ENCODE results near the gene CCDC134. TPM values are rescaled to one million over a fixed set of nuclear protein-coding genes. Genes with fewer than 3 reads are reported as not detected.
"Not testable (repeated sequence)": the region's sequence is repeated elsewhere in the genome, so short reads cannot be mapped to it uniquely, and the experiment has no call there.

Gene CCDC134
- polyA plus RNA-seq, 4 donors = 7.4 to 10.6 (median 8.2) TPM

DNA sequence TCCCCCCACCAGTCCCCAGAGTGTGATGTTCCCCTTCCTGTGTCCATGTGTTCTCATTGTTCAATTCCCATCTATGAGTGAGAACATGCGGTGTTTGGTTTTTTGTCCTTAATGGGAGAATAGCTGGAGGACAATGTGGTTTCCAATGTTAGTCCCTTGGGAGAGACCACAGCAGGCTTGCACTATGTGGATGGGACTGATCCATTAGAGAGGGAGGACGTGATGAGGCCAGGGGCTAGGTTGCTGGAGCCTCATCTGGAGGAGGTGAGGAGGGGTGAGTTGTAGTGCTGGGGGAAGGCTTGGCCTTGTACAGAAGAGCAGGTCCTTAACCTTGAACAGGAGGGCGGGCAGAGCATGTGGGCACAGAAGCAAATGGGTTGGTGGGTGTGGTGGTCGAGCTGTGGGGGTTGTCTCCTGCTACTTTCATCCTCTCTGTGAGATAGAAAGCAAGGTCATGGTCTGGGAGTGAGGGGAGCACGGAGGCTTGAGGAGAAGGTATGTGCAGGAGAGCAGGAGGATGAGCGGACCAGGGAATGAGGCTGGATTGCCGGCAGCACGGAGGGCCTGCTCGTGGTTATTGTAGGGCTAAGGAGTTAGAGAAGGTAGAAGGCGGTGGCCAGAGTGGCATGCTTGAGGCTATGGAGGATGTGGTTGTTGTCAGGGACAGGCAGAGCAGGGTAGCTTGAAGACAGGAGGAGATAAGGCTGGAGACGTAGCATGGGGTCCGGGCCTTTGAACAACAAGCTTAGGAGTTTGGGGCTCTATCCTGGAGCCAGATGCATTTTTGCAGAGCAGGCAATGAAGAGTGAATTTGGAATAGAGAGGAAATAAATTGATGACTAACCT, 21.2 kb downstream of the CCDC134 start:
- no peak for DNase-seq (ENCODE audit: low read depth in 4 of 4, low spot score in 3 of 4)

DNA sequence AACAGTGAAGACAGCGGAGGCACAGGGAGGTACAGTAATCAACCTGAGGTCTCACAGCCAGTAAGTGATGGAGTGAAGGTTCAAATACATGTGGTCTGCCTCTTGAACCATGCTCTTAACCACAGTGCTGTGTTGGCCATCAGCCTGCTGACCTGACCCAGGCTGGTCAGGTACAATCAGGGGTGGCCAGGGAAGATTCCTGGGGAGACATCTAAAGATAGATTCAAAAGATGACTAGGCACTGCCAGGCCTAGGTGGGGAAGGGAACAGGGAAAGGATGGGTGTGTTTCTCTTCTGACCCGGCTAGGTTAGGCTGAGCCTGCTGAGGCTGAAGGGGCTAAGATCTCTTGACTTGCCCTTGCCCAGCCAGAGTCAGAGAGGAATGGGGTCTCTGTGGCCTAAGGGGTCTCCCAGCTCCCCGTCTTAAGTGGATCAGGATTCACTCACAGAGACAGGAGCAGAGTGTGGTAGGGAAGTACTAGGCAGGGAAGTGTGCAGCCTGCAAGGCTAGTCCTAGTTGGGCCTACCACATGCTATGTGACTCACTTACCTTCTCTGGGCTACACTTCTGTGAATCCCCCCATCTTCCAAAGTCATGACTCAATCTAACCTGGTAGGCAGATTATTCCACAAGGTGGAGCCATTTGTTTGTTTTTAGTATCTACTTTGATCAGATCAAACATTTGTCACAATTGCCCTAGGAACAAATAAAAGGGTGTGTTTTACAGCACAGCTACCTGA, 22.0 kb downstream of the CCDC134 start:
- DNase-seq (ENCODE audit: low read depth in 4 of 4, low spot score in 3 of 4) = no peak

DNA sequence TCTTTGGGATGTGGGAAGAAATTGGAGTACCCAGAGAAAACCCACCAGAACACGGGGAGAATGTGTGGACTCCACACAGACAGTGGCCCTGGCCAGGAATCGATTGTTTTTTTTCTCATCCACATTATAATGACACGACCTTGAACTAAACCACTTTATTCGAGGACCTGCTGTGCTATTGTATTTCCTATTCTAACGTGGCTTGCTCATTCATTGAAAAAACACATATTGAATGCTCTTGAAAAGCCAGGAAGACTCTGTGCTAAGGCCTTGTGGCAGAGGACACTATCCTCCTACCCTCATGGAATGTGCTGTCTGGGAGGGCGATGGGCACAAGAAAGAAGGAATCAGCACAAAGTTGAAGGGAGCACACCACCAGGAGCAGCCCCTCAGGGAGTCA, 23.3 kb downstream of the CCDC134 start:
- DNase-seq (ENCODE audit: low read depth in 4 of 4, low spot score in 3 of 4) = no peak

DNA sequence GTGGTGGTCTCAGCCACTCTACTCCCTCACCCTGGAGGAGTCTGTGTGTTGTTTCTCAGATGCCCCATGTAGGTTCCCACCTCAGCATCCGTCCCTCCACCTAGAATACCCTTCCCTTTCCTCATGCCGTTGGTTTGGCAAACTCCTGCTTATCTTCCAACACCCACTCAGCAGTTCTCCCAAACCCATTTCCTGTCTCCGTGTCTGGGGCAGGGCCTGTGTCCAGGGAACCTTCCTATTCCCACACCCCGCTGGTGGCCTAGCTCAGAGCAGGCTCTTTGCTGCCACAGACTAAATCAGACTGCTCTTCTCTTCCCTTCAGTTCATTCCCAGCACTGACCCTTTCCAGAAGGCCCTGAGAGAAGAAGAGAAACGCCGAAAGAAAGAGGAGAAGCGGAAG, 24.9 kb downstream of the CCDC134 start:
- DNase-seq (ENCODE audit: low read depth in 4 of 4, low spot score in 3 of 4) = no peak

DNA sequence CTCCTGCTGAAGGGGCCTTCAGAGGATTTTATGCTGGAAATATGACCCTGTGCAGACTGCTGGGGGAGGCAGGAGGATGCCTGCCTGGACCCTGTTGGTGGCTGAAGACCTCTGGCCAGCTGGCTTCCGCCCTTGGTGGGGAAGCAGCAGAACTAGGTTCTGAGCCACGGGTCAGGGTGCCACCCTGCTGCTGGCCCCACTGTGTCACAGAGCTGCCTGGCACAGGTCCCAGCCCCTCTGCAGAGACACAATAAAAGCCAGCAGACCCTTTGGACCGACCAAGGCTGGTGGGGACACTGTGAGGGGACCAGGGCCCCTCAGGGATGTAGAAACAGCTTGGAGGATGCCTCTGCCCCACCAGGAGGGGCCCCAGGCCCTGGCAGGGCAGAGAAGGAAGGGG, 25.5 kb downstream of the CCDC134 start:
- DNase-seq (ENCODE audit: low read depth in 4 of 4, low spot score in 3 of 4) = no peak

DNA sequence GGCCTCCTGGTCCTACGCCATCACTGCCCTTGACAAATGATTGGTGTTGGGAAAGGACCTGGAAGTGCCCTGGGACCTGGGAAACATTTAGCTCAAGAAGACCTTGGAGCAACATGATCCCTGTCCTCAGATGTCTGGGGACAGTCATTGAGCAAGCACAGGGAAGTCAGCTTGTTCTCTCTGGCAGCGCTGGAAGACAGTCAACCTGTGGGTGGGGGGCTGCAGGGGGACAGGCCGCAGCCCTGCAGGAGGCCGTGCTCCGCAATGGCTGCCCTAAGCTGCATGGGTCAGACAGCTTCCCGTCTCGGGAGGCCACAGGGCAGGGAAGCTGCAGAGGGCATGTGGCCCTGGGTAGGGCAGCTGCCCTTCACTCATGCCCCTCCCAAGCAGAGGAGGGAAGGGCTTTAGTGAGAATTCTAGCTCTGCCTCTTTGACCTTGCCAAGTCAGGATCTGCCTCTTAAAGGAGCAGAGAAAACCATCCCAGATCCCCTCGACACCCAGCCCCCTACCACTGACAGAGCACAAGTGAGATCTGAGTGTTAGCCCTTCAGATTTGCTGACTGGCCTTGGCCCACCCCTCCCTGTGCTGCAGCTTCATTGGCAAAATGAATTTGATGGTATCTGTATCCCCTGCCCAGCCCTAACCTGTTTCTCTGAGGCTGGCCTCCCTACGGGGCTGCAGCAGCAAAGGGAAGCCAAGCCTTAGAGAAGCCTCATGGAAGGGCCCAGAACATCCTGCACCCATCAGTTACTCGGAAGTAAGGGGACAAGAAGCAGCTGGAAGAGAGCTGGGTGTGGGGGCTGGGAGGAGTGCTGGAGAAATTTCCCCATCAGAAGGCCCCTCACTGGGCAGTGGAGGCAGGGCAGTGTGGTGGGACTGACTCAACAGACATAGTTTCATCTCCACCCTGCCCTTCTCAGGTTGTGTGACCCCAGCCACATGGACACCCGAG, 26.2 kb downstream of the CCDC134 start:
- no peak for DNase-seq (ENCODE audit: low read depth in 4 of 4, low spot score in 3 of 4)

DNA sequence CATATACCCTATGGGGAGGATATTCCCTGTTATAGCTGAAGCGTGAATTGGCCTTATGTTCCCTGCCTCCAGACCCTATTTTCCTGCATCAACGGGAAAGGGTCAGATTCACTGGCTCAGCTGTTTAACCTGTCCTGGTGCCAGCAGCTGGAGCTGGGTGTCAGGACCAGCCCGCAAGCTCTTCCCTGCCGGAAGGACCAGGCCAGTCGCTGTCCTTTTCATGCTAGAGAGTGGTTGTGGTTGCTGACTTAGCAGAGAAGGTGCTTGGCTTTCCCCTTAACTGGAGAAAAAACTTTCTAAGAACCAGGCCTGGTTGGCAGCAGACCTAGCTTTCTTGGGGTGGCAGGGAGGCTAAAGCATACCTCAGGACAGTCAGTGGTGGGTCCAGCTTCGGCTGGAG, 27.2 kb downstream of the CCDC134 start:
- no peak for DNase-seq (ENCODE audit: low read depth in 4 of 4, low spot score in 3 of 4)

DNA sequence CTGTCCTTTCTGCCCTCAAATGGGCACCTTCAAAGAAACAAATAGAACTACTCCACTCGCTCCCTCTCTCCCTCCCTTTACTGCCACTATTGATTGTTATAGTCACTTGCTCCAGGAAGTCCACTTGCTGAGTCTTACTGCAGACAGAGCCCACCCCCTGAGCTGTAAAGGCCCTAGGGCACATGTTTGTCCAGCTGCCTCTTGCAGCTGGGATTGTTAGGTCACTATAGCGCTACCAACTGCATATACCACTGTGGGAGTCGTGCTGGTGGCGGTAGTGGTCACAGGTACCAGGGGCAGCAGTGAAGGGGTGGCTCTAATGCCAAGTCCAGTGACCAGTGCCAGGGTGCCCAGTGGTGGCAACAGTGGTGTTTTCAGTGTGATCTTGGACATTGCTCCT, 28.0 kb downstream of the CCDC134 start:
- DNase-seq (ENCODE audit: low read depth in 4 of 4, low spot score in 3 of 4) = no peak

DNA sequence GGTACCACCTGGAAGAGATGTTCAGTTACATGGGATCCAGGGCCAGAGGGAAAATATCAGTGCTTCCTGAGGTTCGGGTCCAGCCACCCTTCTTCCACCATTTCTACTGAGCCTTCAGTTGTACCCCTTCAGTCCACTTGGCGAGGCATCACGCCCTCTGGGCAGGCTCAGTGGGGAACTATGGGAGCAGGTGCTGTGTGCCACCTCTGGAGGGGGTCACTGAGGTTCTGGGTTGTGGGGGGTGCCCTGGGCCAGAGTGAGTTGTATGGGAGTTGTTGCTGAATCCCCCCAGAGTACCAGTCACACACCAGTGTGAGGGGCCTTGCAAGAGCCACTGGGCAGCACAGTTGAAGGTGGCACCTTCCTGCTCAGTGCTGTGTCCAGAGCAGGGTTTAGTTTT, 29.7 kb downstream of the CCDC134 start:
- no peak for DNase-seq (ENCODE audit: low read depth in 4 of 4, low spot score in 3 of 4)

DNA sequence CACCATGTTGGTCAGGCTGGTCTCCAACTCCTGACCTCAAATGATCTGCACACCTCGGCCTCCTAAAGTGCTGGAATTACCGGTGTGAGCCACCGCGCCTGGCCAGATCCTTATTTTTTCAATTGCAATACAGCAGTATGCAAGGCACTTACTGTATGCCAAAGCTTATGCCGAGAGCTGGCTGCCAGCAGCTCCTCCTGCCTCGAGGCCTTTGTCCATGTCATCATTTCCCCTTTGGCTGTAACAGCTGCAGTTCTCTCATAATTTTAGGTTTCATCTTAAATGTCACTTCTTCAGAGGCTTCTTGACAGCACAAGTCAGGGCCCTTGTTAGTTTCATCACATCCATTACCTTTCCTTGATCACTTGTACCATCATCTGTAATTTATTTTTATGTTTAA, 30.9 kb downstream of the CCDC134 start:
- no peak for DNase-seq (ENCODE audit: low read depth in 4 of 4, low spot score in 3 of 4)

DNA sequence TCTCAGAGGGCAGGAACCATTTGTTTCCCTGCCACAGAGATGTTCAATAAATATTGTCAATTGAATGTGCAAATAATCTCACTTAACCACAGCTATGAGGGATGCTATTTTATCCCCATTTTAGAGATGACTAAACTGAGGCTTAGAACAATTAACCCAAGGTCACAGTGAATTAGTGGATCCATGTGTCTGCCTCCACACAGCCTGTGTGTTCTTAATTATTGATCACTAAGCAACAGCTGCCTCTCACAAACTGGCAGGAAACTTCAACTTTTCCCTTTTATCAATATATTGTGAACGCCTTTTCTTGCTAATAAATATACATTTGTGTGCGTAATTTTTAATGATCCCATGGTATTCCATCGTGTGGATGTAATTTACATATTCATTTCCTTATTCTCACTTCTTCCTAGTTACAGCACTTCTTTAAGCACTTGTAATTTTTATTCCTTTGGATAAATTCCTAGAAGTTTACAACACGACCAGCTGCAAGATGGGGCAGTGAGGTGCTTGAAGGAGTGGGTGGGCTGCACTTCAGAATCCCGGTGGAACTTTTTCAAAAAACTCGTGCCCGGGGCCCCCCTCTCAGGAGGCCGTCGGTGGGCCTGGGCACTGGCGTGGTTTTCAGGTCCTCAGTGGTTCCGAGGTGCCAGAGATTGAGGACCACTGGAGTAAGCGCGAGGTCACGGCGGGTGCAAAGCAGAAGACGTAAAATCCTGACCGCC, 31.5 kb downstream of the CCDC134 start:
- DNase-seq (ENCODE audit: low read depth in 4 of 4, low spot score in 3 of 4) = no peak

DNA sequence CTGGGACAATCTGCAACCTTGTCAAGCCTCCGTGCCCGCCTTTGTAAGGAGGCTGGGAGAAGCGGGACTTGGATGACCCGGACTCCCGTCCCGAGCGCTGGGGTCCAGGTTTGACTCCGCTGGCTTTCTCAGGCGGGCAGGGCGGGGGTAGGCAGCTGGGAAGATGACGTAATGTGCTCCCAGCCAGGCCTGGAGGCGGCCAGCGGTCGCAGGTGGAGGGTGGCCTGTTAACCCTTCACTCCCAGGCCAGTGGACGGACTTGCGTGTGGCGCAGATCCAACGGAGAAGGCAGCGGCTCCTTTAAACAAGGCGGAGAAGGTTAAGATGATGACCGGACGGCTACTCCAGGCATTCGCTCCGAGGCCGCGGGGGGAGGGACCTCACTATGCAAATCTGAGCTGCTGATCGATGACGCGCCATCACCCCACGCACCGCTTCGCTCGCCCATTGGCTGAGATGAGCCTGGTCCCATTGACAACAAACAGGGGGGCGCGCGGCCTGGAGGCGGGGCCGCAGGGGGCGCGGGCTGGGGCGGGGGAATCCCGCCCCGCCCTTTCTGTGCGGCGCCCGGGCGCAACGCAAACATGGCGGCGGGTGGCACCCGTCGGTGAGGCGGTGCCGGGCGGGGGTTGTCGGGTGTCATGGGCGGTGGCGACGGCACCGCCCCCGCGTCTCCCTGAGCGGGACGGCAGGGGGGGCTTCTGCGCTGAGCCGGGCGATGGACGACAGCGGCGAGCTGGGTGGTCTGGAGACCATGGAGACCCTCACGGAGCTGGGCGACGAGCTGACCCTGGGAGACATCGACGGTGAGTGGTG, 32.3 kb downstream of the CCDC134 start, which contains the start of gene SREBF2:
SREBF2 (plus strand) TSS at position 553 of the 816 bp plus-strand sequence; CDS start at position 719, 166 bp downstream.
- DNase-seq (ENCODE audit: low read depth in 4 of 4, low spot score in 3 of 4) = peak; percentile 97 to 99 (median 98)

DNA sequence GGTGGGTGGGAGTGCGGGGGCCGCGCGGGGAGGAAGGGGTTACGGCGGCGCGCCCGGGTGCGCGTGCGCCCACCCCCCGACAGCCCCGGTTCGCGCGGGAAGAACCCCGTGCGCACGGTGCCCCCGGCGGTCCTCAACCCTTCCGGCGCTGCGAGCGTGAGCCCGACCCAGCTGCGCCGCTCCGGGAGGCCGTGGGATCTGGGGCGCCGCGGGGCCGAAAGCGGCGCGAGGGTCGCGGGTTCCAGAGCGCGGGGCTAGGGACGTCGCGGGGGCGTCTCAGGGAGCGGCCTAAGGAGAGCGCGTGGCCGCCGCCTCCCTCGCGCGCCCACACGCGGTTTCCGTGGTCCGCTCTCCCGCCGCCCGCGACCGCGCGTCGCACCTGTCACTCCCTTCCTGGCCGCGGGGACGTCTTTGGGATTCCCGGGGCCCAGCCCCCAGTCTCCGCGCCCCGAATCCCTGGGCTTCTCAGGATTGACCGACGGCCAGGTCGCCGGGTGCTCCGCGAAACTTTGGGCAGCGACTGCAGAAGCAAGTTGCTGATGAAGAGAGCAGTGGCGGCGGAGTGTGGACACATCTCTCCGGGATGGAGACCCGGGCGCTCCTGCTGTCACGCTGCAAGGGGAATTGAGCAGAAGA, 33.0 kb downstream of the CCDC134 start:
- DNase-seq (ENCODE audit: low read depth in 4 of 4, low spot score in 3 of 4) = no peak

DNA sequence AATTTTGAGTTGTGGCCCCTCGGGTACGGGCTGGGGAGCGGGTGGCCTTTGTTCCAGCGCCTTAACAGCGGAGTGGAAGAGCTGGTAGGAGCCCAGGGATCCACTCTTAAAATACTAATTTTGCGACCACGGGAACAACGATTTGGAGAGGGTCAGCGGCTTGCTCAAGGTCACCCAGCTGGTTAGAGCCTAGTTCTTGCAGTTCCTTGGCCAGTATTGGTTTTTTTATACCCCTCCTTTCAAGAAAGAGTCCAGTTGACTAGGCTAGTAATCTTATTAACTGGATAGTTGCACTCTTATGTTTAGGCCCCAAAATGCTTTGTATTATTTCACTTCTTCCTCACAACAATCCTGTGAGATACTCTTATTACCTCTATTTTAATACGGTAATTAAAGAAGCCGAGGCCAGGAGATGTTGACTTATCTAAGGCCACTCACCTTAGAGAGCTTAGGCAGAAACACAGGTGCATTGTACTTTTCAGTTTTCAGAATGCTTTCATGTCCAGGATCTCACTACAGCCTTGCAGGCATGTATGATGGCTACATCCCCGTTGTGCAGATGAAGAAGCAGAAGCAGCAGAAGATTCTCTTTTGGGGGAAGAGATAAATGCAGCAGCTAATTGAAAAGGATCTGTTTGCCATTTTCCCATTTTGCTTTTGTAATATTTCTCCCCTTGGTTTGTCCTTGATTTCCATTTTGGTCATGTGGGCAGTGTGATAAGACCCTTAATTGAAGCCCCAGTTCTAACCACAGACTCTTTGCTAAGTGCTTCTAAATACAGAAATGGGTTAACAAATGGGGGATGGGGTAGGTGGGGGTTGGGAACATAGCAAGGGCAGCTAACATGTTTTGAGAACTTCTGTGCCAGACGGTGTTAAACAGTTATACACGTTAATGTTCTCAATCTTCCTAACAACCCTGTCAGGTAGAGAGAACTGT, 33.8 kb downstream of the CCDC134 start:
- DNase-seq (ENCODE audit: low read depth in 4 of 4, low spot score in 3 of 4) = no peak

DNA sequence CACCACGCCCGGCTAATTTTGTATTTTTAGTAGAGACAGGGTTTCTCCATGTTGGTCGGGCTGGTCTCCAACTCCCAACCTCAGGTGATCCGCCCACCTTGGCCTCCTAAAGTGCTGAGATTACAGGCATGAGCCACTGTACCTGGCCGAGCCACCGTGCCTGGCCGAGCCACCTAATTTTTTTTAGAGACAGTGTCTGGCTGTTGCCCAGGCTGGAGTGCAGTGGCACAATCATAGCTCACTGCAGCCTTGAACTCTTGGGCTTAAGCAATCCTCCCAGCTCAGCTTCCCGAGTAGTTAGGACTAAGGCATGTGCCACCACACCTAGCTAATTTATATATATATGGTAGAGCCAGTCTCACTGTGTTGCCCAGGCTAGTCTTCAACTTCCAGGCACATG, 35.0 kb downstream of the CCDC134 start:
- not testable (repeated sequence) for DNase-seq (ENCODE audit: low read depth in 4 of 4, low spot score in 3 of 4)

DNA sequence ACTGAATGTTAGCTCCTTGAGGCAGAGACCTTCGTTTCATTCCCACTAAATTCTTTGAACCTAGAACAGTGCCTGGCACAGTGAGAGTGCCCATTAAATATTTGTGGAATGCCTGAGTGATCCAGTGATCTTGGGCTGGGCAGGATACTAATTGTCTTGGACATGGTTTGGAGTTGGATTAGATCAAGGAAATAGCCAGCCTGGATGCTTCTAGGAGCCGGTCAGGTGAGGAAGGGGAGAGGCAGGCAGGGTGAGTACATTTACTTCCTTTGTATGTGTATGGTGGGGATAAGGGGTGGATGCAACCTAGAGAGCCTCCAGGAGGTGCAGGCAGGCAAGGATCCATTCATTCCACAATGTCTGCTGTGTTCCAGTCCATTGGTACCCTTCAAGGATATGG, 36.1 kb downstream of the CCDC134 start:
- DNase-seq (ENCODE audit: low read depth in 4 of 4, low spot score in 3 of 4) = no peak

DNA sequence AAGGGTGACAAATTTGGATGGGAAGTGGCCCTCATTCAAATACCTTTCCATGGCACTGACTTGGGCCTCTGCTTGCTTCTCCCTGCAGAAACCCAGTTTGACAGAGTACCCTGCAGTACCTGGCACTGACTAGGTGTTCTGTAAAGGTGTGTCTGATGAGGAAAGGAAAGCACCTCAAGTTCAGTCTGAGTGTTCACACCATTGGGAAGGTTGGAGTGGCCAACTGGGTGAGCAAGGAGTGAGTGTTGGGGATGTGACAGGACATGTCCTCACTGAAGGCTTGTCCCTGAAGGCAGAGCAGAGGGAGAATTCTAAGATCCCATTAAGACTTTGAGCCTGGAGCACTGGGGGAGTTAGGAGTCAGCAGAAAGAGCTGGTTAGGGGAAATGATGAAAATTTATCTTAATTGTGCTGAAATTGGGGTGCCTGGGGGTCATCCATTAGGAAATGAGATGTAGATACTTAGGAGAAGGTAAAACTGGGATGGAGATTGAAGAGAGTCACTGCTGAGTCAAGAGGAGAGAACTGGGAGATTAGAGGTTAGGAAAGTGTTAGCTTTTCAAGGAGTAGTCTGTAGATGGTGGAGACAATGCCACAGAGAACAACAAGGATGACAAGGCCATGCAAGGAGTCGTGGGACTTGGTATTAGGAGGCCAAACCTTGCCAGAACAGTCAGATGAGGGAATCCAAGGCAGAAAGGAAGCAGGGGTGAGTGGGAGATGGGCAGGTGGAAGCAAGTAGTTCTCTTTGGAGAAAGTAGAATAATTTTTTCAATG, 38.6 kb downstream of the CCDC134 start:
- no peak for DNase-seq (ENCODE audit: low read depth in 4 of 4, low spot score in 3 of 4)
